ENCODE data around the gene NIN.

The NIN gene

GRCh38 chr14:50830932-50831725, at the start of gene NIN:
Gene NIN (minus strand): TSS chr14:50831162. CDS start chr14:50822056, 9,106 bp downstream.
- DNase-seq: peak in 44 of 56 donors; percentile 36 to 83 (median 56)

GRCh38 chr14:50875359-50876070, 44.6 kb upstream of the NIN start:
- no peak for DNase-seq

GRCh38 chr14:50874757-50875156, 43.8 kb upstream of the NIN start:
- no peak for DNase-seq

- DNase-seq: peak in 6 of 56 donors; percentile 9 to 38 (median 16)
These were observed 41.2 kb upstream of the NIN start, which contains the start of gene ABHD12B for GRCh38 chr14:50871914-50872732. Gene ABHD12B (plus strand): TSS chr14:50872053. CDS start chr14:50872175, 122 bp downstream.

GRCh38 chr14:50871228-50871627, 40.3 kb upstream of the NIN start:
- no peak for DNase-seq

GRCh38 chr14:50865391-50866076, 34.6 kb upstream of the NIN start:
- DNase-seq: no peak

GRCh38 chr14:50864946-50865345, 34.0 kb upstream of the NIN start:
- peak in 2 of 56 donors; percentile 9 to 42 for DNase-seq

- no peak for DNase-seq
These were observed 33.3 kb upstream of the NIN start for GRCh38 chr14:50864237-50864636.

- DNase-seq: peak in 2 of 56 donors; percentile 14 to 21
These were observed 31.1 kb upstream of the NIN start for GRCh38 chr14:50862036-50862570.

- peak in 52 of 56 donors; percentile 10 to 95 (median 60) for DNase-seq
These were observed 29.6 kb upstream of the NIN start for GRCh38 chr14:50860478-50861086.

GRCh38 chr14:50859296-50859624, 28.3 kb upstream of the NIN start:
- peak in 3 of 56 donors; percentile 33 to 50 (median 43) for DNase-seq

- DNase-seq: no peak
These were observed 25.7 kb upstream of the NIN start for GRCh38 chr14:50856660-50857059.

GRCh38 chr14:50855558-50855957, 24.6 kb upstream of the NIN start:
- no peak for DNase-seq

GRCh38 chr14:50854521-50854920, 23.6 kb upstream of the NIN start:
- no peak for DNase-seq

GRCh38 chr14:50853891-50854290, 22.9 kb upstream of the NIN start:
- no peak for DNase-seq

- no peak for DNase-seq
These were observed 15.4 kb upstream of the NIN start for GRCh38 chr14:50846226-50846880.

GRCh38 chr14:50845166-50845565, 14.2 kb upstream of the NIN start:
- DNase-seq: no peak

- DNase-seq: no peak
These were observed 13.4 kb upstream of the NIN start for GRCh38 chr14:50844391-50844790.

- peak in 1 of 56 donors; percentile 42 for DNase-seq
These were observed 8.7 kb upstream of the NIN start for GRCh38 chr14:50839691-50840090.

GRCh38 chr14:50839048-50839447, 8.1 kb upstream of the NIN start:
- DNase-seq: no peak
